Activated CD4-positive, alpha-beta T cell treated with anti-CD3 and anti-CD28 coated beads for 48 hours (primary cell): ENCODE data around the gene IP6K2.

Experiments used
- DNase-seq: peaks from one replicate; pipeline ENCODE4 v3.0.0-alpha.2; 2020

Gene IP6K2

GRCh38 chr3:48662753-48663488 lies 54.1 kb downstream of the IP6K2 start, which contains the start of gene CELSR3:
CELSR3 (minus strand) TSS chr3:48662886; CDS start chr3:48662634, 252 bp downstream.
- DNase-seq, result peak; percentile 85

GRCh38 chr3:48662145-48662752 lies 54.8 kb downstream of the IP6K2 start:
- DNase-seq, result no peak

GRCh38 chr3:48661501-48662144 lies 55.4 kb downstream of the IP6K2 start:
- peak; percentile 81 for DNase-seq

- DNase-seq, result no peak
These were observed 56.1 kb downstream of the IP6K2 start for GRCh38 chr3:48660800-48661400.

GRCh38 chr3:48656841-48657281 lies 60.2 kb downstream of the IP6K2 start:
- DNase-seq, result peak; percentile 48

- peak; percentile 91 for DNase-seq
These were observed 60.8 kb downstream of the IP6K2 start for GRCh38 chr3:48656061-48656840.

GRCh38 chr3:48655606-48656005 lies 61.4 kb downstream of the IP6K2 start:
- DNase-seq, result peak; percentile 76

GRCh38 chr3:48655063-48655462 lies 62.0 kb downstream of the IP6K2 start:
- no peak for DNase-seq

GRCh38 chr3:48652923-48653715 lies 63.9 kb downstream of the IP6K2 start:
- no peak for DNase-seq

- DNase-seq, result no peak
These were observed 65.2 kb downstream of the IP6K2 start for GRCh38 chr3:48651771-48652170.

GRCh38 chr3:48650723-48651122 lies 66.3 kb downstream of the IP6K2 start:
- DNase-seq, result no peak

- no peak for DNase-seq
These were observed 68.7 kb downstream of the IP6K2 start for GRCh38 chr3:48648188-48648850.

GRCh38 chr3:48647714-48648113 lies 69.3 kb downstream of the IP6K2 start:
- no peak for DNase-seq

GRCh38 chr3:48644898-48645760 lies 71.9 kb downstream of the IP6K2 start:
- DNase-seq, result no peak

GRCh38 chr3:48642605-48643004 lies 74.4 kb downstream of the IP6K2 start:
- DNase-seq, result no peak

- DNase-seq, result no peak
These were observed 75.6 kb downstream of the IP6K2 start for GRCh38 chr3:48641396-48641795.

- DNase-seq, result no peak
These were observed 76.9 kb downstream of the IP6K2 start for GRCh38 chr3:48639944-48640606.
